HCT116 (cell line): ENCODE measurements around the gene SYNPR.

Experiments used
- CEBPB ChIP-seq: IDR thresholded peaks from 2 replicates; pipeline ENCODE4 v1.6.1; 2012; ENCODE audit warnings: low read depth
- CTCF ChIP-seq, 3 experiments: fragments of 200-600 bp in 1 of 3; sonication (generic) in 1 of 3; IDR thresholded peaks in 2 of 3; conservative IDR thresholded peaks in 1 of 3; 2 replicates each; pipeline ENCODE4 v1.5.1; 2012 to 2017; ENCODE audit warnings: low read depth in 2 of 3, low read length in 2 of 3, antibody characterized with exemption in 1 of 3, borderline replicate concordance in 1 of 3, control low read depth in 1 of 3, mild to moderate bottlenecking in 1 of 3, mixed read lengths in 1 of 3, mixed run types in 1 of 3, moderate library complexity in 1 of 3; ENCODE audit not compliant: insufficient read depth in 1 of 3
- EZH2 ChIP-seq: fragments of 200-600 bp; sonication (generic); IDR thresholded peaks from 2 replicates; pipeline ENCODE4 v1.6.1; 2017; ENCODE audit warnings: antibody characterized with exemption, mixed run types
- EZH2phosphoT487 ChIP-seq: fragments of 200-600 bp; IDR thresholded peaks from 2 replicates; pipeline ENCODE4 v1.6.1; 2018; ENCODE audit warnings: antibody characterized with exemption, borderline replicate concordance
- FOSL1 ChIP-seq: IDR thresholded peaks from 2 replicates; pipeline ENCODE4 v1.6.1; 2012; ENCODE audit warnings: low read depth
- MAX ChIP-seq: IDR thresholded peaks from 2 replicates; pipeline ENCODE4 v1.6.1; 2012
- POLR2A ChIP-seq: IDR thresholded peaks from 2 replicates; pipeline ENCODE4 v1.7.0; 2011; ENCODE audit warnings: borderline replicate concordance; ENCODE audit not compliant: insufficient read depth, insufficient read length; ENCODE audit errors: extremely low read depth
- POLR2AphosphoS5 ChIP-seq: IDR thresholded peaks from 2 replicates; pipeline ENCODE4 v1.6.1; 2011; ENCODE audit warnings: mild to moderate bottlenecking, low read depth, low read length, moderate library complexity
- RAD21 ChIP-seq: IDR thresholded peaks from 2 replicates; pipeline ENCODE4 v1.6.1; 2012; ENCODE audit warnings: low read depth, mild to moderate bottlenecking
- SP1 ChIP-seq: IDR thresholded peaks from 2 replicates; pipeline ENCODE4 v1.6.1; 2012; ENCODE audit warnings: low read depth
- SRF ChIP-seq: IDR thresholded peaks from 2 replicates; pipeline ENCODE4 v1.6.1; 2012; ENCODE audit warnings: low read depth
- YY1 ChIP-seq: IDR thresholded peaks from 2 replicates; pipeline ENCODE4 v1.6.1; 2011; ENCODE audit warnings: low read length, low read depth, moderate library complexity, mild to moderate bottlenecking; ENCODE audit not compliant: insufficient replicate concordance; ENCODE audit errors: extremely low read depth
- ZFX ChIP-seq: fragments of 450-650 bp; IDR thresholded peaks from 2 replicates; pipeline ENCODE4 v1.6.1; 2017
- ZNF274 ChIP-seq: fragments of 200-500 bp; sonication (Bioruptor generic); IDR thresholded peaks from 2 replicates; pipeline ENCODE4 v1.6.1; 2014; ENCODE audit warnings: mild to moderate bottlenecking, low read depth, low read length, inconsistent platforms

- no peak for TF ChIP-seq POLR2A
- TF ChIP-seq CTCF (IDR thresholded peaks at IDR 0.05 in 2 of 3, conservative IDR thresholded peaks at IDR 0.05 in 1 of 3; ENCODE audit: borderline replicate concordance in 1 of 3, insufficient read depth in 1 of 3, low read depth in 2 of 3, low read length in 2 of 3): no peak
- TF ChIP-seq FOSL1: no peak
- no peak for TF ChIP-seq EZH2
- no peak for TF ChIP-seq YY1
- TF ChIP-seq MAX: no peak
- no peak for TF ChIP-seq EZH2phosphoT487
- TF ChIP-seq CEBPB: no peak
- TF ChIP-seq ZNF274: no peak
- TF ChIP-seq RAD21: no peak
- TF ChIP-seq POLR2AphosphoS5: no peak
- no peak for TF ChIP-seq ZFX
- no peak for TF ChIP-seq SRF
- no peak for TF ChIP-seq SP1
These were observed 196.9 kb downstream of the SYNPR start for GRCh38 chr3:63474828-63475518.
